ENCODE results near the gene CNTNAP5.
A peak's percentile ranks its signal among the peaks of the same experiment; 100 is the strongest.

CNTNAP5 gene

DNA sequence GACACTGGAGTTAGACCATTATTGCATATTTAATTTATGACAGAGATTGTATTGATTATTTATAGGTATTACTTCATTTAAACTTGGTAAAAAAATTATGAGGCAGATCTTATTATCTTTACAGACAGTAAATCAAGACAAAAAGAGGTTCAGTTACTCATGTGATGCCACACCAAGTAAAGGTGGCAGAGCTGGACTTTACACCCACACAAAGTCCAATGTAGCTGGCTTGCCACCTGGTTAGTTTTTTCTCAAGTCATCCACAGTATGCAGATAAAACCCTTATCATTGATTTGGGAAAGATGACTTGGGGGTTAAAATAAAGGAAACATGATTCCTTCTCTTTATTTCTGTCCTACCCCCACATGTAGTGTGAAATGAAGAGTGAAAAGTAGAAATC lies 137.2 kb downstream of the CNTNAP5 start:
- no peak for DNase-seq

DNA sequence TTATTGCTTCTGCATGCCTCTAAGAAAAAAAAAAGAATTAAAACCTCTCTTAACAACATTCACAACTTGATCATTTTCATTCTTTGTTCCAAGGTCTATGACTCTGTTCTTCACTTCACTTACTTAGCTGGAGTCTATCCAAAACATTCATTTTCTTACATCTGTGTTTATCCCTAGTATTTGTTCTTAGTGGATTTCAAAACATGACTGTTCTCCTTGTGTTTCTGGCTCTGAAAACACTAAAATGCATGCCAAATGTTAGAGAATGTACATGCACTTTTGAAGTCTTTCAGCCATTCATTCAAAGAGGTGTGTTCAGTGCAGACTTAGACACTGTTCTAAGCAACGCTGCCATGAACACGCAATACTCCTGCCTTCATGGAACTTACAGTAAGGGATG lies 138.8 kb downstream of the CNTNAP5 start:
- DNase-seq, result no peak

DNA sequence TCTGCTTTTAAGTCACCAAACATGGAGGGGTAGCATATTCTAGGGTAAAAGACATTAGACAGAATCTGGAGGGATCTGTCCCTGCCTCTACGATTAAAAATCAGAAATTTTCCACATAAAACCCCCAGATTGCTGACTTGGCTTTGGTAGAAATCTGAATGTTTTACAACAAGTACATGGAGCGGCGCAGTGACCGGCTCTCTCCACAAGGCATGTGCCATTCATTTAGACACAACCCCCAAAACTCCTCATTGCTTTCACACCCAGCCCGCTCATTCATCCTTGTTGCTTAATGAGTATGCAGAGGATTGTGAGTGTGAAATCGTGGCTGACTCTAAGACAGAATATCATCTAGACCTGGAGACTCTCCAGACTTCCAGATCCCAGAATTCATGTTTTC lies 140.6 kb downstream of the CNTNAP5 start:
- DNase-seq, result no peak

DNA sequence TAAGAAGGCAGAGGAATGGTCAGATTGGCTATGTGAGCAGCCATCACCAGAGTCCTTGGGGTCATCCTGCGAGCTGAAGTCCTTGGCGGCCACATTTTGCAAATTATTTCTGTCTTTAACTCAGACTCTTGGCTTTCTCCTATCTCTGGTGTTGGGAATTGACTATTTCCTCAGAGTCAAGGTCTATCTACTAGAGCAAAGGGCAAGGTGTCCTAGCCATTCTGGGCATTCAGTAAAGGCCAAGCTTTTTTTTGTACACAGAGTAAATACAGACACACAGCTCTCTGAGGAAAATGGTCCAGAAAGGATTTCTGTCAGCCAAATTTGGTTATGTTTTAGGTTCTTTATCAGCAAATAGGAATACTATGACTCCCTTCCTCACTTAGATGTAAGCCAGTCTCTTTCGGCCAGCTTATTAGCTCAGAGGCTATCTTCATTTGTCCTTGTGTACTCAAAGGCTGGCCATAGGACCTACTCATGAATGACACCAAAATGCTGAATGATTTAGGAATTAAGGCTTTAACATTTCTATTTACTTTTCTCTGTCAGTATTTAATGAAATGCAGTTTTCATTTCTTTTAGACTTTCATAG lies 146.5 kb downstream of the CNTNAP5 start:
- no peak for DNase-seq

DNA sequence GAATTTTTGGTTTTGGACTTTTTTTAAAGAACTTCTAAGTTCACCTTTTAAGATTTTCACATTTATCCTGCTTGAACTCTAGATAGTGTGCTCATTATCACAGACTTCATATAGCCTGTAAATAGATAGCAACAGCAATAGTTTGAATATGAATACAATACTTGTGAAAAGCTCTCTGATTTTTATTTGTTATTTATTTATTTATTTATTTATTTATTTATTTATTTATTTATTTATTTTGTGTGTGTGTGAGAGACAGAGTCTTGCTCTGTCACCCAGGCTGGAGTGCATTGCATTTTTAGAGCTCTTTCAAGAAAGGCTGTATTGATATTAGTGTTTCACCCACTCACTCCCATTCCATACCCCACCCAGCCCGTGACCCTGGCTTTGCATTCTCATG lies 153.6 kb downstream of the CNTNAP5 start:
- no peak for DNase-seq

DNA sequence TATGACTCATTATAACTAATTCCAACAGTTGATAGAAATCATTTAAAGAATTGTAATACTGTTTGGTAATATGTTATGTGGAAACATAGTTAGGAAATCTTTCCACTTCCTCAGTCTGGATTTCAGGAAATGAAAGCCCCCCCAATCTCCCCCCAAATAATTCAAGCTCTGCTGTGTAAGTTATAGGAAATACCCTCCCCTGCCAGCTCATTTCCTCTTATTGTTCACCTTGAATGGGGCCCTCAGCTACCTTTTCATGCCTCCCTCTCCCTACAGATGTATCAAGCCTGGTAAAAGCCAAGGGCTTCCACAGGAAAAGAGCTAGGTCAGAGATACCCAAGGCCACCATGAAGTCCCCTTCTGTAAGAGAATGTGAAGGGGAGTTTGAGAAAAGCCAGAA lies 155.5 kb downstream of the CNTNAP5 start:
- no peak for DNase-seq

DNA sequence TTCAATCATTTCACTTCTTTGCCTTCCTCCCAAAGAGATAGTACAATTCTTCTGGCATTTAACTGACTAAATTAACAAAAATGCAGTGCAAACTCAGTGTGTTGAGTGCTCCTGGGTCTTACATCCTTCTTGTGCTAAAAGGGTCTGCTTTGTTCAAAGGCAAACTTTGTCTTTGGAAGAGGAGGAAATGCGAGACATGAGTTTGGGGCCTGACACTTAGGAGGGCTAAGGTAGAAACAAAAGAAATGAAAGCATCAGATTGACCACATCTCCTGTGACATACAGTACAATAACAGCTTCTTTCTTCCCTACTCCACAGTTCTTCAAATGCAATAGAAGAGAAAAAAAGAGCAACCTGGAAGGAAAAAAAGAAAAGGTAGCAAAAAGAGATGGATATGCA lies 161.7 kb downstream of the CNTNAP5 start:
- DNase-seq, result no peak

DNA sequence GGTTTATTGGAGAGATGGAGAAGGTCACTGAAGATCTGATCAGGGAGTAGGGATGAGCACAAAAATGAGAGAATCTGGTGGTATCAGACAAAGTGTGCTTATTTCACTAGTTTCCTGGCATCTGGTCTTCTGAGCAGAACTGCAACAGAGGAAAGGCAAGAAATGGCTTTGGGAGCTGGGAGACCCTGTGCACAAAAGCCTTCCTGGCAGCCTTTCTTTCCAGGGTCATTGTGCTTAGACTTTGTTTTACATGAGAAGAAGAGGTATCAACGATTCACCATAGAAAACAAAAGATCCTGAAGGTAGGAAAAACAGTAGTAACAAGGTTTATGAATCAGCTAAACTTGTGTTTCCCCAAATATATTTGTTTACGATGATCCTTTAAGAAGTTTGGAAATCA lies 162.9 kb downstream of the CNTNAP5 start:
- no peak for DNase-seq

DNA sequence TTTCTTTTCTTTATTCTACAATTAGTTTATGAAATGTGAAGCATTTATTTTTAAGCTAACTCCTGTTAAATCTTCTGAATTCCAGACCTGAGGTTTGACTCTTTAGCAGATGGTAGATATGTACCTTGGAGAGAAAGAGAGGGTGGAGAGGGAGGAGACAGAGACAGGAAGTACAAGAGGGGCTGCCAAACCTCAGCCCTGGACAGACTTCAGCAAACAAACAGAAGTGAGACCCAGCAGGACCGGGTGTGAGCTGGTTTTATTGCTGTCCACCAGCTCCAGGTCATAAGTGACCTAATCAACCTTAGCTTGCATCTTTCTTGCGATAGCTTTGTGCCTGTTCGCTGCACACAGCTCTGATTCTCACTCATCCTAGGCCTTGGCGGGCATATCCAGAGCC lies 168.6 kb downstream of the CNTNAP5 start:
- DNase-seq, result no peak

DNA sequence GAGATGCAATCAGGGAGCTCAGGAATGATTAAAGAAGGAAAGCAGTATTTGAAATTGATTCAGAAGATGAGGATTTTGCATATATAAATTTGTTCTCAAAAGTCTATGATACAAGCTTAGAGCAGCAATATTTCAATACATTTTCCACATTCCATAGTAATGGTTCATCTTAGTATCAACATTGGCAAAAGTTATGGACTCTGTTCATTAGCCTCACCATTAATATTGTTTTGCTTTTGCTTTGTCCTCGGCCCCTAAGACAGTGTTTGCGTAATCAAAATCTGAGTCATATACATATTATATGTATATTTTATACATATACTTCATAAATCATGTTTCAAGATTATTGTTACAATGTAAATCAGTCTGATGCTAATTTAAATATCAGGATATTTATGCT lies 176.6 kb downstream of the CNTNAP5 start:
- no peak for DNase-seq

DNA sequence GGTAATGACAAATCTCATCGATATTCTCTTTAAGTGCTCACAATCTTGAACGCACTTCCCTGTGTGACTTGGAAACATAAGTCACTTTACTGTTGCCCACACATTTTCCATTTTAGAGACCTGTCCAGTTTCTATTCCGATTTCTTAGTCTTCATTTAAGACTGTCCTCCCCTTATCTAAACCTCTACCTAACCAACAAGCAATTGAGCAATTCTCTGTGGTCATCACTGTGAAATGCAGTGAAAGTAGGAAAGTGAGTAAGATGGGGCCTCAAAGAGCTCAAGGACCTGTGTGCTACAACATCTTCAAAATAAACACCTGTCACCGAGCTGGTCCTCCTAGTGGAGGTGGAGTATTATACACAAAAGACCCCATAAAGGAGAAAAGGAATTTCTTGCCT lies 184.4 kb downstream of the CNTNAP5 start:
- no peak for DNase-seq

DNA sequence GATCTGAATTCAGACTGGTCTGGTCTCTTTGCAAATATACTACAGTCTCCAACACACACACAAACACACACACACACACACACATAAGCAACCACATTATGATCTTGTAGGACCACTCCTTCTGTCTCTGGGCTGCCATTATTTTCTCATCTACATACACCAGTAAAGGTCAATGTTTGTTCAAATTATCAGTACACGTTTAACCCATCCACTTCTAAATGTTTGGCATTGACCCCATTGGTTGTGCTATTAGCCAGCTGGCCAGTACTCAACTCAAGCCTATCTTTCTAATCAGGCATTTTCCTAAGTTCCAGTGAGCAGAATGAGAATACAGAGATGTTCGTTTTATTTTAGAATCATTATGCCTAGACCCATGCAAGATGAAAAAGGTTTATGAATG lies 186.4 kb downstream of the CNTNAP5 start:
- no peak for DNase-seq

DNA sequence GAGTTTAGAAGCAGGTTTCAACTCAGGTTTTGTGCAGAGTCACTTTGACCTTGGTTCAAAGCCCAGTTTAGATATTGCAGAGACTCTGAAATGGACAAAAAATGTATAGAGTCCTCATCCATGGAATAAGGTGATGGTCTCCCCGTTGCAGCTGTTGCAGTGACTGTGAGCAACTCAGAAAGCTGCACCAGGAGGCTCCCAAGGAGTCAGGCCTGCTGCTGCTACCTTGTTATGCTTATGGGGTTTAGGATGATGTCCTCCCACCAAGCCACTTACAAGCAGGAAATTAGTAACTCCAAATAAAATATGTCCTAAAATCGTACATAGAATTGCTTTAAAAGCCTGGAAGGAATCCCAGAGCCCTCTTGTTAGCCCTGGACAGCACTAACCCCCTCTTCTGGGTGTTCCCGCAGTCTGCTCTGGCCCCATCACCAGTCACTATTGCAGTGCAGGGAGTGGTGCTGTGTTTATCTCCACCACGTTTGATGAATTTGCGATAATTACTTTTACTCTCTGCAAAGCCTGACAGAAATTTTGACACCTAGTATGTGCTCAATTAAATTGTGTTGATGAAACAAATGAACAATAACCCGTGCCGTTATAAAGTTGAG lies 189.0 kb downstream of the CNTNAP5 start:
- DNase-seq, result no peak

DNA sequence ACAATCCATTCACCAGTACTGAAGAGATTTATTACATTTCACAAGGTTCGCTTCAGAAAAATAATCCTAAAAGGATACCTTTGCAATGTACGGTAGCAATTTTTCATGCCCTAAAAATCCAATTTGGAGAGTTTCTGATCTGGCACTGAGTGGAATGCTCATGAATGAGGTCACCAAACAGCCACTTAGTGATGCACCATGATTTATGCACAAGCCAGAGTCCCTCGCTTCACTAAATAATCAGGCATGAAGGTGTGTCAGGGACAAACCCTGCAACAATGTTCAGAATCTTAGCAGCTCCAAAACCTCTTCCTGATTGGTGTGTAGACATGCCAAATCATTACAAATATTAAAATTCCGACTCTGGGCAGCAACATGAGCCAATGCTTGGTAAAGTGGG lies 221.1 kb downstream of the CNTNAP5 start:
- DNase-seq, result no peak

DNA sequence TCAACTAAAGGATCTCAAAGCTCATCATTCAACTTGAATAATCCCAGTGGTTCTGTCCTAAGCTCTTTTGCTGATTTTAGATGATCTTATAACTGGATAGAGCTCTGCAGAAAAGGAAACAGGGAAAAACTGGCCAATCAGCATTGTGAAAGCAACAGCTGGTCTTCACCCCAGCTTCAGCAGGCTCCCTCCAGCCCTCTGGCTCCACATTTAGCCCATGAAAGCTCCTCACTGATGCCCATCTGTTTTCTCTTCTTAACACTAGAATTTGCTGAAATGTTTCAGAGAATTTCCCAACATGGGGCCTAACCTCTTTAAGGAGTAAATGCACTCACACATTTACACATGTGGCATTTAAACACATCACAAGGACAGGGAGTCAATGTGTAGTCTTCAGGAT lies 223.3 kb downstream of the CNTNAP5 start:
- no peak for DNase-seq

DNA sequence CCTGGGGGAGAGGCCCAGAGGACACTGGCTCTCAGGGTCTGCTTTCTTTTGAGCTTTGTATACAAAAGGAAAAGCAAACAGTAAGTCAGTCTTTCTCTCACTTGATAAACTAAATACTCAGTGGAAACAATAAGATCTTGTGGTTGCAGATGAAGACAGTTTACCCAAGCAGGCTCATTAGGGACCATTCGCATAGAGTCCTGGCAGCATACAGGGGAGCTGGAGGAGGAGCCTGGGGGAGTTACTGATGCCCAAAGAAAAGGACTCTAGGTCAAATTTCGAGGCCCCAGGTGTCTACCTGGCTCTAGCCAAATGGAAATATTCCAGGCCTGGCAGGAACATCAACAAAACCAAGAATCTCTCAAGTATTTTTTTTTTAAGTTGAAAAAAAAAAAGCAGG lies 225.3 kb downstream of the CNTNAP5 start:
- no peak for DNase-seq

DNA sequence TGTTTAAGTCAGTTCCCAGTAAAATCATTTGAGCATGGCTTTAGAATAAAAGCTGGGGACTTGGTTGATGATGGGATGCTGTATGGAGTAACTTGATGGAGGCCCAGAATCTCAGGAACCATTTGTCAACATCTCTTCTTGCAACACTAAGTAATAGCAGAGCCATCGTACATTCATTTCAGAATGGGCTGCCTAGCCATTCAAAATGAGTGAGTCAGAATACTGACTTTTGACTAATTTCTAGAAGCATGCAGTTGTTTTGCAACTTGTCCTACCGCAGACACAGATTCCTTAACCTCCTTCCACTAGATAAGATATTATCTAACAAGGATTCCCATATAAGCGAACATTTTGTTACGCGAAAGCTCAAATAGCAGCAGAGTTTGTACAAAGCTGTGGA lies 229.5 kb downstream of the CNTNAP5 start:
- no peak for DNase-seq

DNA sequence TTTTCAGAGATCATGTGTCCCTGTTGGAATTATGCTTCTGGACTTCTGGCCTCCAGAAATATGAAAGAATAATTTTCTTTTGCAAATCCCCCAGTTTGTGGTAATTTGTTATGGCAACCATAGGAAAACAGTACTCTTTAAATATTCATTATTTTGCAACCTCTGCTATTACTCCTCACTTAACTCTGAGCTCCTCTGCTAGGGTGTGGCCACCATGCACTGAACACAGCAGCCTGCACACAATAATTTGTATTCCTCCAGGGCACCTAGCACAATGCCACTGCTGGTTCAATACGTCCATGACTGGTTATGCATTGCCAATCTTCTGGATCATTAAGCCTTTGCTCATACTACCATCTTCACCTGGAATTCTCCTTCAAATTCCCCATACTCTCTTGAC lies 232.0 kb downstream of the CNTNAP5 start:
- no peak for DNase-seq

DNA sequence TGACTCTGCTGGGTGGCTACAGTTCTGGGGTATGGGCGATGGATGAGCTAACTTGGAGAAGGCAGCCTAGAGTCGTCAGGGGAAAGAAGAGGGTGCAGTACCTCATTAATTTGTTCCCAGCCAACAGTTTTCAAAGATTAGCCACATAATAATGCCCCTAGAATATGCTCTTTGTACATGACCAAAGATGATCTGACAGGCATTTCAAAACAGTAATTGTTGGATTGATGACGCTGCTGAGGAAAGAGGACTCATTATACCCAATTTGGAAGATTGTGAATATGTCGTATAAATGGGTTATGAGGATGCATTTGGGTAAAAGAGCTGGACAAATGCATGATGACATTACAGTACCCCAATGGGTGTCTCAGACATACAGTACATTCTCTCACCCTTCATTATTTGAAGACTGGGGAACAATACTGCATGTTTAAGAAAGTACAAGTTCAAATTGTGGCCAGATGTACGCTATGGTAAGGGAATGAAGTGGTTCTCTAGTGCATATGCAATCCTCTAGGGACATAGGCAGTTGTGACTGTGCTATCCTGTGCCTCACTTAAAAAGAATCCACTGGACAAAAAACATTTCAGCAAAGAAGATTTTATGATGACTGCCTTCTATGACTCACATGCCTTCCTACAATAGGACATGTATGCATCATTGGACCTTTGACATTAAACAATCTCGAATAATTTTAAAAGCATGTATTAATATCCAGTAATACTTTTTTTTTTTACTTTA lies 233.2 kb downstream of the CNTNAP5 start:
- DNase-seq, result no peak

DNA sequence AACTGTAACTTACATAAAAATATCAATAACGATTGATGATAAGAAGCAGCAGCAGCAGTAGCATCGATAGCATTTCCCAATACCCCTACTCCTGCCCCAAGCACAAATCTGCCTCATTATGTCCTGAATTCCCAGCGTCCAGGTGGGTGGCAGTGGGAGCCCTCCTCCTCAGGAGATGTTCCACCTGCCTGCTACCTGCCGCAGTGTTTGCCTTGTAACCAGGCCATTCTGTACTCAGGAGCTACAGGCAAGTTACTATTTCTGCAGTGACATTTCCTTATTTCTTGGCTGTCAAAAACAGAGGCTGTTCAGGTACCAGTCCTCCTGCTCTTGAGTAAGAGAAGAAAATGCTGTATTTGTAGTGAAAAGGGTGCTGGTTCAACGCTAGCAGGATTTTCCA lies 236.4 kb downstream of the CNTNAP5 start:
- DNase-seq, result no peak

DNA sequence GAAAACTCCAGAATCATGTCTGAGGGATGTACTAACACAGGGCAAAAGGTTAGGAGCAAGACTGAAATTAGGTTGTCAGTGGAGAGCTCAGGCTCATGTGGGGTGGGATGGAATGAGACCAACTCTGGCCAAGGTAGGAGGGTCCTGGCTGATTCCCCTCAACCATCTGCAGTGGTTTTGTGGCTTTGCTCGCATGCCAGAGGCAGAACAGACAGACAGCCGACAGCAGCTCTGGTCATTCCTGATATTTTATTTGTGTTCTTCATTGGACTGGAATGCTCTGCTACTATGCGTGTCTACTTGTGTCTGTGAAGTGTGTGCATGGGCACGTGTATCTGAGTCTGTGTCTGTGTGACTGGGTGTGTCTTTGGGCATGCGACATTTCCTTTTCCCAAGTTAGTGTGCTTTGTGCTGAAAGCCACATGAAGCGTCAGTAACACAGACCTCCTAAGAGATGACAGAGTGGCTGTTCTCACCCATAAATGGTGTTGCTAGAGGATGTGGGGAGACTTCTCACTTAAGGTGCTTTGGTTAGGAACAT lies 239.5 kb downstream of the CNTNAP5 start:
- DNase-seq, result no peak

DNA sequence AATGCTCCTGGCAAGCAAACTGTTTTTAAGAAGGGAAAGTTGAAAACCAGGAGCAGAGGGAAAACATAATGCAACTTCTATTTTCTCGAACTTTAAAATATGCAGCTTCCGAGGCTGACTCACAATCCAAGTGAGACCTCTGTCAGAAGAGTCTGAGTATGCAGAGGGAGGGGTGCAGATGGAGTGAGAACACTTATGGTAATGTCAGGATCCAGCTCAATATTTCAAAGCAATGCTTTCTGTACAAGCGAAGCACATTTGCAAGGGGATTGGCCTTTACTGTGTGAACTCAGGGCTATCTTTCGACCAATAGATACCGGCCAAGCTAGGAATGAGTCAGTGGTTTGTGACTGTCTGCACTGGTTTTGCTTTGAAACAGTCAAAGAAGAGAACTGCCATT lies 242.7 kb downstream of the CNTNAP5 start:
- no peak for DNase-seq

DNA sequence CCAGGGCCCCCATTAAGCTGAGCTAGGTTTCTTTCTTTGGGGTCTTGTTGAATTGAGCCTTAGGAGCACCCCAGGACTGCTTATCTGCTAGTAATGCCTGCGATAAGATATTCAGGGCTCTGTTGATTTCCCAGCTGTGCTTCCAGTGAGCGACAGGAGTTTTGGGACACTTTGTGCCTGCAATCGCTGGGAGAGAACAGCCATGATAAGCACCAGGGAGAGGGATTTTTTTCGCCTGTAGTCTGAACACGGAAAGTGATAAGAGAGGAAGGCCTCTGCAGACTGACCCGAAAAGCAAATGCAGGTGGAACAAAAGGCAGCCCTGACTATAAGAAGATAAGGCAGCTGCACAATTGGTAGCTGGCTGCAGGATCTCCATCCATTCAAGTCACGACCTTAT lies 244.3 kb downstream of the CNTNAP5 start:
- DNase-seq, result no peak

DNA sequence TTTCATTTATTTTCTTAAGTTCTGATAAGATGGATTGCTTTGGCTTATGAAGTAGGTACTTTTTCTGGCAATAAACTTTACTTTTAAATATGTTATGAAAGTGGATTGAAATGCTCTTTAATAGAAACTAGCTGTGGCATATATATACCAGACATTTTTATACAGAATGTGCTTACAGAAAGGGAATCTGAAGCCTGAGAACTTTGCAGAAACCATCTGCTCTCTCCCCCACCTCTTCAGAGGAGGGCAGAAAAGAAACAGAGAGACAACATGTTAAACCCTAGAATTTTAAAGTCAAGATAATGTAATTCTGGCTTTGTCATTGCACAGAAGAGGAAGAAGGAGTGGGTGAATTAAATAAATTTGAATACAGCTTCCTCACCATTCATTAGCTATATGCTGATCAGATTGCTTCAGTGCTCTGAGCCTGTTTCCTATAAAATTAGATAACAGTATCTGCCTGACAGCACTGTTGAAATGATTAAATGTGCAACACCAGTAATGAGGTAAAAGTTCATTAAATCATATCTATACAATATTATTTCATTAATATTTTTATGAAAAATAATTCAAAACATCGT lies 247.3 kb downstream of the CNTNAP5 start:
- DNase-seq, result peak in 1 of 2 donors; percentile 12

Data from hippocampal formation (tissue), 2 donors.